WTC11 (cell line): ENCODE measurements around the gene SMARCD1.

Experiments
- CREB1 ChIP-seq: sonication (generic); formaldehyde crosslinking; IDR thresholded peaks from 2 replicates; pipeline ENCODE4 v1.8.0; 2023; ENCODE audit warnings: mild to moderate bottlenecking, missing genetic modification reagents
- CTCF ChIP-seq: fragments of 200-600 bp; IDR thresholded peaks from 2 replicates; pipeline ENCODE4 v1.8.0; 2022; ENCODE audit warnings: antibody characterized with exemption
- GABPB1 ChIP-seq: sonication (generic); formaldehyde crosslinking; IDR thresholded peaks from 2 replicates; pipeline ENCODE4 v1.8.1; 2023; ENCODE audit warnings: mild to moderate bottlenecking, missing genetic modification reagents
- SMAD3 ChIP-seq: sonication (generic); formaldehyde crosslinking; IDR thresholded peaks from 2 replicates; pipeline ENCODE4 v1.8.0; 2022; ENCODE audit warnings: missing genetic modification reagents, mild to moderate bottlenecking, borderline replicate concordance
- TP53 ChIP-seq: sonication (generic); formaldehyde crosslinking; IDR thresholded peaks from 2 replicates; pipeline ENCODE4 v1.8.1; 2023; ENCODE audit warnings: mild to moderate bottlenecking, missing genetic modification reagents
- ZNF121 ChIP-seq: sonication (generic); formaldehyde crosslinking; IDR thresholded peaks from 2 replicates; pipeline ENCODE4 v1.8.0; 2023; ENCODE audit warnings: missing genetic modification reagents

GRCh38 chr12:50043308-50043707, 41.8 kb upstream of the SMARCD1 start:
- TF ChIP-seq CTCF (no peak), GABPB1 (no peak), TP53 (CRISPR knock-in tag) (no peak), SMAD3 (CRISPR knock-in tag) (no peak), ZNF121 (CRISPR knock-in tag) (no peak), CREB1 (CRISPR knock-in tag) (no peak)
